GM19324 (cell line): Measurements from ENCODE around the gene CES4A.
"Not testable (repeated sequence)": the region's sequence is repeated elsewhere in the genome, so short reads cannot be mapped to it uniquely, and the experiment has no call there.

ENCODE experiments used
- ATAC-seq: cut with Tn5 transposase; IDR thresholded peaks from one replicate; pipeline ENCODE4 v1.9.1; 2021; ENCODE audit warnings: mild to moderate bottlenecking, moderate library complexity; ENCODE audit not compliant: unreplicated experiment, low FRiP score

CES4A gene

DNA sequence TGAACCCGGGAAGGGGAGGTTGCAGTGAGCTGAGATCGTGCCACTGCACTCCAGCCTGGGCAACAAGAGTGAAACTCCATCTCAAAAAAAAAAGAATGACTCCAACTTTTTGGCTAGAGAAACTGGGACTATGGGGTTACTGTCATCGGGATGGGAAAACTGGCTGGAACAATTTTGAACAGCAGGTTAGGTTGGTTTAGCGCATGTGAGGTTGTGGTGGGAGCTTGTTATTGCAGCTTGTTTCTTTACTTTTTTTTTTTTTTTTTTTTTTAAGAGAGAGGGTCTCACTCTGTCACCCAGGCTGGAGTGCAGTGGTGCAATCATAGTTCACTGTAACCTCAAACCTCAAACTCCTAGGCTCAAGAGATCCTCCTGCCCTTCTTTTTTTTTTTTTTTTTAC, 53.1 kb downstream of the CES4A start:
- not testable (repeated sequence) for ATAC-seq

GRCh38 chr16:67043420-67043819, 55.0 kb downstream of the CES4A start:
- no peak for ATAC-seq

DNA sequence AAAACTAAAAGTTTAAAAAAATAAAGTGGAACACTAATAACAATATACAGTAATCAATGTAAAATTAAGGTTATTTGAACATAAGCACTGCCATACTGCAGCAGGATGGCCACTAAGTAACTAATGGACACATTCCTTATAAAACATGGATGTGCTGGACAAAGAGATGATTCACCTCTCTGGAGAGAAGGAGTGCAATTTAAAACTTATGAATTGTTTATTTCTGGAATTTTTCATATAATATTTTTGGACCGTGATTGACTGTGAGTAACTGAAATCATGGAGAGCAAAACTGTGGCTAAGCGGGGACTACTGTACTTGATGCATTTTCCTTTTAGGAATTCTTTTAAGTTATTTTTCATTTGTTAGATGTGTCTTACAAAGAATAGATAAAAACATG, 62.4 kb downstream of the CES4A start:
- ATAC-seq: no peak

- no peak for ATAC-seq
These were observed 64.0 kb downstream of the CES4A start for GRCh38 chr16:67052399-67052798.

DNA sequence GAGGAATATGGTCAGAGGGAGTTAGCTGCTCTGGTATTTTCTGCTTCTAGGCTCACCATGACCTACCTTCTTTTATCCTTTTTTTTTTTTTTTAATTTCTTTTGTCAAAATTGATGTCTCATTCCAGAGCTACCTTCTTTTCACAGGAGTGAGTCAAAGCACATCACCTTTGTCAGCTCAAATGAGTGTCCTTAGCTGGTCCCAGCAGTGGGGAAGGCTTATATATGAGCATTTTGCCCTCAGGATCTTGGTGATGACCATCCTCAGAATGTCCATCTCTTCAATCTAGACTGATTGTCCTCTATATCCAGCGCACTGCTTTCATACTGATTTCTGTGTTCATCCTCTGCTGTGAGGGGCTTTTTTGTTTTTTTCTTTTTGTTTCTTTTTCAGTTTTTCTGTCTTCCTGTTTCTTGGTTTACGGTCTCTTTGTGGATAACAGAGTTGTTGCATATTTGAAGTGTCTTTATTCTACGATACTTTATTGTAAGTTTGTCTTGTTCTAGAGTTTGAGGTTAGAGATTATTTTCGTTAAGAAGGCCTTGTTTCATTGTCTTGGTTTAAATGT, 65.5 kb downstream of the CES4A start:
- no peak for ATAC-seq

DNA sequence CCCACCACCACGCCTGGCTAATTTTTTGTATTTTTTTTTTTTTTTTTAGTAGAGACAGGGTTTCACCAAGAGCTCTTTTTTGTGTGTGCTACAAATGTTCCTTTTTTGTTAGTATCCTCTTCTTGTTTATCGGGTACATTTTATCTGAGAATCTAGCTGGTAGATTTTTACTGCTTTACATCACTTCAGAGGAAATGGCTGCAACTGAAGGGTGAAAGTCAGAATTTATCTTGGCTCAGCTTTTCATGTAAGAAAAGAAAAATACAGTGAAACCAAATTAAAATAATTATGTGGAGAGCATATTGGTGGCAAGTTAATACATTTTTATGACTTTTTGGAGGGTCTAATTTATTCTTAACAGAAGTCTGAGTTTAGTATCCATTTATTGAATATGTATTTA, 66.5 kb downstream of the CES4A start:
- ATAC-seq: no peak

GRCh38 chr16:67055712-67056487, 67.5 kb downstream of the CES4A start:
- no peak for ATAC-seq
